ENCODE results near the gene SMU1. TPM values are rescaled to one million over a fixed set of nuclear protein-coding genes. Genes with fewer than 3 reads are reported as not detected.
A peak's percentile ranks its signal among the peaks of the same experiment; 100 is the strongest.
"Not testable (repeated sequence)": the region's sequence is repeated elsewhere in the genome, so short reads cannot be mapped to it uniquely, and the experiment has no call there.

SMU1 gene
- total RNA-seq, 1 experiment from 2014 or later = 23.5 TPM

DNA sequence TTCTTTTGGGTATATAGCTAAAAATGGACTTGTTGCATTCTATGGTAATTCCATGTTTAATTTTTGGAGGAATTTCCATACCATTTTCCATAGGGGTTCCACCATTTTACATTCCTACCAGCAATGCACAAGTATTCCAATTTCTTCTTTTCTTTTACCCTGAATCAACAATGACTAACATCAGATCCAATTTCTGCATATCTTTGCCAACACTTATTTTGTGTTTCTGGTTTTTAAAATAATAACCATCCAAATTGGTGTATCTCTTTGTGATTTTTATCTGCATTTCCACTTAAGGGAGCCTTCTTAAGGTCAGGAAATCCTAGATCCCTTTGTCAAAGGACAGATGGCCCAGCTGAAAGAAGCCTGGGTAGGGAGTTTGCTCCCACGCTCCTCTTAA, 29.5 kb upstream of the SMU1 start:
- DNase-seq (ENCODE audit: low read depth) = peak; percentile 42

DNA sequence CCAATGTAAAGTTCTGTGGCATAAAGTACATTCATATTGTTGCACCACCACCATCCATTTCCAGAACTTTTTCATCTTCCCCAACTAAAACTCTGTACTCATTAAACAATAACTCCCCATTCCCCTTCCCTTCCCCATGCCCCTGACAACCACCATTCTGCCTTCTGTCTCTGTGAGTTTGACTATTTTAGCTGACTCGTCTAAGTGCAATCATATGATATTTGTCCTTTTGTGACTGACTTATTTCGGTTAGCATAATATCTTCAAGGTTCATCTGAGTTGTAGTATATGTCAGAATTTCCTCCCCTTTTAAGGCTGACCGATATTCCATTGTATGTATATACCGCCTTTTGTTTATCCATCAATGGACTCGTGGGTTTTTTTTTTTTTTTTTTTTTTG, 29.0 kb upstream of the SMU1 start:
- no peak for DNase-seq (ENCODE audit: low read depth)

DNA sequence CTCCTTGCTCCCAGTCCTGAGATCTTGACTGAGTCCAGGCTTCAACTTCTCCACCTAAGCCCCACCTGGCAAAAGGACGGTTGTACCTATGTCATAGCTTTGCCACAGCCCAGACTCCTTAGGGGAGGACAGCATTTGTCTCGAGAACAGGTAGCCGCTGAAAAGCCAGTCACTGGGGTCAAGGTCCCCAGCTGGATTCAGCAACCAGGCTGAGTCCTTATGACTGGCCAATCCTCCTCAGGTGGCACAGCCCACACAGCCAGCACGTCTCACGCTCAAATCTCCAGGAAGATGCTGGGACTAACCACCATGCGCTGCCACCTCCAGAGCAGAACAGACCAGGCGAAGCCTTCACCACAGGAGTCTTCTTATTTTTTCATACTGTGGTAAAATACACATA, 27.9 kb upstream of the SMU1 start:
- no peak for DNase-seq (ENCODE audit: low read depth)

DNA sequence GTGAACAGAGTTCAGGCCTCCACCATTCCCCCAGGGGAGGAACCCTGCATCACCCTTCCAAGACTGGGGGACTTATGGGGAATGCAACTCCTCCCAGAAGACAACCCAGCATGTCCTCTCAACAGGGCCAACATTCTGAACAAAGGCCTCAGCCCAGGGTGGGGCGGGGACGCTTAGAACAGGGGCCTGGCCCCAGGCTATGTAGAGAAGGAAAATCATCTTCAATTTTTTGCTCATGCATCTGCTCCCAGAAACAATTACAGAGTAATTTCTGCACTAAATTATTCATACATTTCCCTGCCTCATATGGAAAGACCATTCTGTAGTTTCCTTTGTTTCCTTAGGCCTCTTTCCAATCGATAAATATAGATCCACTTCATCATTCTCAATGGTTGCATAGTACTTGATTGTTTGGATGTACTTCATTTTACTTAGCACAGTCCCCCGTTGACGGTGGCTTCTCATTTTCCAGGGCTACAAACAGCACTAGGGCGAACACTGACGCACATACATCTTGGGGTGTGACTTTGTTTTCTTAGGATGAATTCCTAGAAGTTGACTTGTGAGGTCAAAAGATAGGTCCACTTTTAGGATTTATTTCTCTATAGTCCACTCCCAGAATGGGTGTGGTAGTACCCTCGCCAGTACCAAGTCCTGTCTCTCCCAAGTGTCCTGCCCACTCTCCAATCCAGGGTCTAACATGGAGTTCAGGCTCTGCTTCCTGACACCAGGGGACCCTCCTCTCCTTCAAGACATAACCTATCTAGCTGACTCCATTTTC, 27.2 kb upstream of the SMU1 start:
- DNase-seq (ENCODE audit: low read depth) = no peak

DNA sequence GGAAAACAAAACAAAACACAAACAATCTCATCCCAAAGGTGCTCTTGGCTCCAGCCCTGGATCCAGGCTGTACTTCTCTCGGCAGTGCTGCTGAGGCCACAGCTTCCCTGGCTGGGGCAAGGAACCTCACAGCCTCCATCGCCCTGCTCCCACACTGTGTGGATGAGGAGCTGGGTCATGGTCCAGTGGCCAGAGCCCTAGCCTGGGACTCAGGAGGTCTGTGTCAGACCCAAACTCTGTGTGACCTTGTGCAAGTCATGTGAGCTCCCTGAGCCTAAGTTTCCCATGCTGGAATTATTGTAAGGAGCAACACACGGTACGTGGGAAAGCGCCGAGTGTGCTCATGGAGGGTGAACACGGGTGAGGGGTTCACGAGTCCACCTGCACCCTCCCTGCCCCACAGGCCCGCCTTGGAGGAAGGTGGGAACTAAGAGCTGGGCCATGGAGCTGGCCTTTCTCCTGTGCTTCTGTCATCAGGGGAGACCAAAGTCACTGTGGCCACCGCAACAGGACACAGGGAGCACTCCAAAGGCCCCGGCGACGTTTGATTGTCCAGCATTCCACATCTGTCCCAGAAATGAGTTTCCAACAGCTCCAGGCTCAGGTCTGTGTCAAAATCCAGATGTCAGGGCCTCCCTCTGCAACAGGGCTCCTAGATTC, 26.2 kb upstream of the SMU1 start:
- DNase-seq (ENCODE audit: low read depth) = no peak

DNA sequence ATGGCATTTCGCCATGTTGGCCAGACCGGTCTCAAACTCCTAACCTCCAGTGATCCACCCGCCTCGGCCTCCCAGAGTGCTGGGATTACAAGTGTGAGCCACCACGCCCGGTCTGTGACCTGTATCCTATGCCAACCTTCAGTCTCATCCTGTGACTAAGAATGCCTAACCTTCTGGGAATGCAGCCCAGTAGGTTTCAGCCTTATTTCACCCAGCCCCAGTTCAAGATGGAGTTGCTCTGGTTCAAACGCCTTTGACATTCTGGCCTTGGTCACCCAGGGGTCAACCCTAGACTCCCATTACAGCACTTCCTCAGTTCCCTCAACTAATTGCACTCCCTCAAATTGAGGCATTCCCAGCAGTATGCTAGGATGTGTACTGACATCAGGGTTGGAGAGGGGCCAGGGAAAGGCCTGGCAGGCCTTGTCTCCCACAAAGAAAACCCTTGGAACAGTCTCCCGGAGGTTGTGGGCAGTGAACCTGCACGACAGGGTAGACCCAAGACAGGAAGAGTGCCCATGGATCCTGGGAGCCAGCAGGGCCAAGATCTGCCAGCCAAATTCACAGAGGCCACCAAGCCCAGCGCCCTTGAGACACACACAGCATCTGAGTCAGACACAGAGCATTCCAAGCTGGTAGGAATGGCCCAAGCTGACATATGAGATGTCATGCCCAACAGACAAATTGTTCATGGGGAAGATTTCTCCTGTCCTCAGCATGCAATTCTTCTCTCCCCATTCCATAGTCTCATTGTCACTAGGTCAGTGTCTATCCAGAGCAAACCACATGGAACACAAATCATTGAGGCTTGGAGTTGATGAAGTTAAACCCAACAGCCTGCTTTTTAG, 24.9 kb upstream of the SMU1 start:
- DNase-seq (ENCODE audit: low read depth) = peak; percentile 75

DNA sequence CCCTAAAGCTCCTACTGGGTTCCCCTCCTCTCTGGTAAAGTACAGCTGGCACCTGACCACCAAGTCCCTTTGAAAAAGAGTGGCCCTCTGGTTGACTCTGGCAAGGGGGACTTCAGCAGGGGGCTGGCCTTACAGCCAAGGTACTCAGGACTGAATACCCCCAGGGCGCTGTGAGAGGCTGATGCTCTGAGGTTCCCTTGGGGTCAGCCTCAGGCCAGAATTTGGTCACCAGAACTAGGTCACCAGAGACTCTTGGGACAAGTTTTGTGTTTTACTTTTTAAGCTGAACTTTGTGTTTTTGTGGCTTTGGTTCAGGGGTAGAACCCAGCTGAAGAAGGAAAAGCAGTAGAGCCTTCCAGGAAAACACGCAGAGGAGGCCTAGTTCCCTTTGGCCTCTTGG, 23.3 kb upstream of the SMU1 start:
- no peak for DNase-seq (ENCODE audit: low read depth)

DNA sequence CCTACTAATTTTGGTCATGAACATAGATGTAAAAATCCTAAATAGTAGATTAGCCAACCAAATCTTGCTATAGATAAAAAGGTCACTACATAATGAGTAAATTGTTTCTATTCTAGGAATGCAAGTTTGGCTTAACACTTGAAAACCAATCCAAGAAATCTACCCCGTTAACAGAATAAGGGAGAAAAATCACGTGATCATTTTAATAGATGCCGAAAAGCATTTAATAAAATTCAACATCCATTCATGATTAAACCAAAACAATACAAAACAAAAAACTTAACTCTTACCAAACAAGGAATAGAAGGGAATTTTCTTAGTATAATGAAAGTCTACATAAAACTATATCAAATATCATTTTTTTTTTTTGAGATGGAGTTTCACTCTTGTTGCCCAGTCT, 20.7 kb upstream of the SMU1 start:
- no peak for DNase-seq (ENCODE audit: low read depth)

DNA sequence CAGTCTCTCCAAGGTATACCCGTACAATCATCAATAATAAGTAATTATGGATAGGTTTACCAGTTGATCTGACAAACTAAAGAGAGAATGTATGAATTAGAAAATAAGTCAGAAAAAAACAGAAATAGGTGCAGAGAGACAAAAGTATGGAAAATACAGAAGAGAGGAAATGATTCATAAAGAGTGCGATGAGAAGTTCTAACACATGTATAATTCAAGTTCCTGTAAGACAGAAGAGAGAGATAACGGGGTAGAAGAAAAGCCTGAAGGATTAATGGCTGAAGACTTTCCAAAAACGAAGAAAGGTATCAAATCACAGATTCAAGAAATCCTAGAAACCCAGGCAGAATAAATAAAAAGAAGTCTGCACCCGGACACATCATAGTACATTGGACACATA, 16.2 kb upstream of the SMU1 start:
- DNase-seq (ENCODE audit: low read depth) = no peak

DNA sequence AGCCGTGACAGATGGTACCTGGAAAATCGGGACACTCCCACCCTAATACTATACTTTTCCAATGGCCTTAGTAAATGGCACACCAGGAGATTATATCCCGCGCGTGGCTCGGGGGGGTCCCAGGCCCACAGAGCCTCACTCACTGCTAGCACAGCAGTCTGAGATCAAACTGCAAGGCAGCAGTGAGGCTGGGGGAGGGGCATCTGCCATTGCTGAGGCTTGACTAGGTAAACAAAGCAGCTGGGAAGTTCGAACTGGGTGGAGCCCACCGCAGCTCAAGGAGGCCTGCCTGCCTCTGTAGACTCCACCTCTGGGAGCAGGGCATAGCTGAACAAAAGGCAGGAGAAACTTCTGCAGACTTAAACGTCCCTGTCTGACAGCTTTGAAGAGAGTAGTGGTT, 9.2 kb upstream of the SMU1 start:
- DNase-seq (ENCODE audit: low read depth) = not testable (repeated sequence)

DNA sequence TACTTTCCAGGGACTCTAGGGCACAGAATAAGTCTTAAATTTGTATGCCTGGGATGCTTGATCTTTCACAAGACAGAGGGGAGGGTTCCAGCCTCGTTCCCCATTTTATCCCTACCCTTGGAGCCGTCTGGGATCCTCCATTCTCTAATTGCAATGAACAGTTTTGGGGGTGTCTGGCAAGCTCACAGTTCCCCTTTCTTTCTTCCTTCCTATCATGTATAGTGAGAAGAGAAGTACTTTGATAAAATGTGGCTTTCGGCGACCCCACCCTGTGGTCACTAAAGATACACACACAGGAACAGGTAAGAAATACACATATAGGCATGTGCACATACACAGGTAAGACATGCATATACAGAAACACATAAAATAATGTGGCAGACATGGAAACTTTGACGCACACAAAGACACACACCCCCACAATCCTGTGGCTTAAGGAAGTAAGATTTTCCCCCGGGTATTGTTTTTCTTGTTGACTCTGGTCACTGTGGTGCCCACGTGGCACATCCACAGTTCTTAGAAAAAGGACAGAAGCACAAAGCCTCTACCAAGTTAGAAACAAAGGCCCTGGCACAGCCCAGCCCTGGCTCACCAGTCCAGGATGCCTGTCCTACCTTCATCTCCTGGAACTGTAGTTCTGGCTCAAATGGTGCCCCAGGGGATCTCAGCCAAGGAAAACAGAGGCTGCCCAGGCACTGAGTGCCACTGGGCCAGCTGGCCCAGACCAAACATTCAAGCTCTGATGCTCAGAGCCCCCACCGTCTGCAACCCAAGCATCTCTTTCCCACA, 6.3 kb upstream of the SMU1 start:
- no peak for DNase-seq (ENCODE audit: low read depth)

DNA sequence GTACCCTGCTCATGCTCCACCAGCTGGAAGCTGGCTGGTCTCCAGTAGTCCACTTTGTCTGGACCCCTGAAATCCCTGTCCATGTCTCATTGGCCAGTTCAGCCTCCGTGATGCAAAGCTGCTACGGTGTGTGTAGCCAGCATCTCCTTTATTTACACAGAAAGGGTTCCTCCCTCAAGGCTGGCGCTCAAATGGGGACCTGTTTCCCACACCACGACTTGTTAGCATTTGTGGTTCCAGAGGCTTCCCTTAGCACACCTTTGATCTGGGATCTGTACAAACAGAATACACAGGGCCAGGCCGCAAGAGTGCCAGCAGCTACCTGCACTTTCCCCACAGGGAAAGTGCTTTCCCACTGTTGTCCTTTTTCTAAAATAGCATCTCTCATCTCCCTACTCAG, 5.7 kb upstream of the SMU1 start:
- DNase-seq (ENCODE audit: low read depth) = no peak

DNA sequence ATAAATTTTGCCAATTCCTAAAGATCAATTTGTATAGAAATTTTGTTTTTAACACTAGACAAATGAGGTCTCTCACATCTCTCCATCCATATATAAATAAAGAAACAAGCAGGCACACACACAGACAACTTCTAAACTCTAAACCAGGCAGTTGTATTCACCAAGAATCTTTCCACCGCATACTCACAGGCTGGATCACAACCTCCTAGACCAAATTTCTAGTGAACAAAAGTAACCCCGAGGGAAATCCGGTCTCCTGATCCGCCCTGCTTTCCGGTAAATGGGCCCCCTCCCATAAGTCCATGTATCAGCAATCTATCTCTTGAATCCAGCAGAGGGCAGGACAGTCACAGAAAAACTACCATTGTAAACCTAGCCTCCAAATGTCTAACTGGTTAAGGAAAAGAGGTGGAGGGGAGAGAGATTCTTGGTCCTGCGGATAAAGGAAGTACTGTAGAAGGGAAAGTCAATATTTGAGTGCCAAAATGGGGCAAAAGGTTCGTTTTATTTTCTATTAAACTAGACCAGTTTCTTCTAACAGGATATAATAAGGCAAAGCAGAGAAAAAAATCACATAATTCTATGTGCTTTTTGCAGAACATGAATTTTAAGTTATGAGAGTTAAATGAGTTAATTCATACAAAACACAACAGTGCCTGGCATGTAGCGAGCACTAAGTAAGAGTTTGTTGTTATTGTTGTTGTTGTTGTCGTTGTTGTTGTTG, 4.8 kb upstream of the SMU1 start:
- DNase-seq (ENCODE audit: low read depth) = peak; percentile 91

DNA sequence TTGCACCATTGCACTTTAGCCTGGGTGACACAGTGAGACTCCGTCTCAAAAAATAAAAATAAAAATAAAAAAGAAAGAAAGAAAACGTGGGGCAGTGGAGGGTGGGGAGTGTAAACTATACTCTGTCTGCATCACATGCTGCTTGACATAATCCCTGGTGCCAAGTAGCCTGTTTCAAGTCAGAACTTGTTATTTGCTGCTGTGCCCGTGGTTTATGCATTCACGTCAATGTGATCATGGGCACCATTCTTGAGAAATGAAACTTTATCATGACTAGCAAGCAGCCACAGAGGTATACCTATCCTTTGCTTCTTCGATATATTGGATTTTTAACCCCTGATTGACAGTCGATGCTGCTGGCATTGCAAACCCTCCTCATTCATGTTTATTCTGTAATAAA, 4.1 kb upstream of the SMU1 start:
- DNase-seq (ENCODE audit: low read depth) = no peak

DNA sequence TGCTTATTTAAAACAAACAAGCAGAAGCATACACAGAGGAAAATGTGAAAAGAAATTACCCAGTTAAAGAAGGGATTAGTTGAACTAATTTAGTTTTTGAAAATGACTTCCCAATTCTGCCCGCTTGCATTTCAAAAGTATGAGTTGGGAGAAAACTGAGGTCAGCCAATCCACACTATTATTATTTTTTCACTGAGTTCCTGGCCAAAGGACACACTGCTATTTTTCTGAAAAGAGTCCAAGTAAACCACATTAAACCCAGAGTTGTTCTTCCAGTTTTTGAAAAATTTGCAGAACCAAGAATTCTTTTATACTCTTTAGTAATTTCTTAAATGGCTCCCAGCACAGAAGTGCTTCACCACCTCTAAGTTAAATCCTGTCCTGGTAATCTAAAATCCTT, 7.5 kb downstream of the SMU1 start:
- DNase-seq (ENCODE audit: low read depth) = no peak

DNA sequence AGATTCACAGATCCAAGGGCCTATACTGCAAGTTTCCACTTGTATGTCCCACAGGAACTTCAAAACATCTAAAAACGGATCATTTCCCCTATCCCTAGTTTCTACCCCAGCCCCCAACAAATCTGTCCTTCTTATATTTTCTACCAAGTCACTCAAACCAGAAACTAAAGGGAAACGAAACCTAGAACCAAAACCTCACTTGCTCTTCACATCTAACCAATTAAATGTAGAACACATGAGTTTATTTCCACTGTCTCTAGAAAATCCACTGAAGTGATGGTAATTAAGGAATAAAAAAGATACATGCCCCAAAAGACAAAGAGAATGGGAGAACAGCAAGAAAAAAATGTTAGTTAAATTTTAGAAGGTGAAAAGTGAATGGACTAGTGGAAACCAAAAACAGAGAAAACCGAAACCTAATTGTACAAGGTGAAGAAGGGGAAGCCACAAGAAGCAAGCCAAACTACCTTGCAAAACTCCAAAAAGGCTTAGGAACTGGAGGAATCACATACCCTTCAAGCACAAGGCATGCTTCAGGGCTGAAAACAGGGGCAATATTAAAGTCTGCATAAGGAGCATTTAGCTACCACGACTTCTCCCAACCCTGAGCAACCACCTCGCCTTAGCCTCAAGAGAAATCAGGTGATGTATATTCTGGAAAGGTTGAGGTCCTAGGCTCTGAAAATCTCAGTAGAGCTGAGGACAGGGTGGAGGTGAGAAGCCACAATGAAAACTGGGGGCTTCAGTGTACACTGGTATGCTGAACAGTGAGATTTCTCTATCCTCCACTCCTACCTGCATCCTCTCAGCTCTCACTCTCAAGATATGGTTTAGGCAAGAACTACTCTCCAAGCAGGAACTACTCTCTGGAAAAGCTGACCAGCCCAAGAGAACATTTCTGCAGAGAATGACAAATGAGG, 11.1 kb downstream of the SMU1 start:
- no peak for DNase-seq (ENCODE audit: low read depth)

DNA sequence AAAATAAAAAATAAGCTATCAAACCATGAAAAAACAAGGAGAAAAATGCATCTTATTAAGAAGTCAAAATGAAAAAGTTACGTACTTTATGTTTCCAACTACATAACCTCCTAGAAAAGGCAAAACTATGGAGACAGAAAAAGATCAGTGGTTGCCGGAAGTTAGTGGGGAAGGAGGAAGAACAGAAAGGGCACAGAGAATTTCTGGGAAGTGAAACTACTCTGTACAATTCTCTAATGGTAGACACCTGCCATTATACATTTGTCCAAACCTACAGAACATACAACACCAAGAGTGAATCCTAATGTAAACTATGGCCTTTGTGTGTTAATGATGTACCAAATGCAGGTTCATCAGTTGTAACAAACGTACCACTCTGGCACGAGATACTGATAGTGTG, 25.3 kb downstream of the SMU1 start:
- no peak for DNase-seq (ENCODE audit: low read depth)

DNA sequence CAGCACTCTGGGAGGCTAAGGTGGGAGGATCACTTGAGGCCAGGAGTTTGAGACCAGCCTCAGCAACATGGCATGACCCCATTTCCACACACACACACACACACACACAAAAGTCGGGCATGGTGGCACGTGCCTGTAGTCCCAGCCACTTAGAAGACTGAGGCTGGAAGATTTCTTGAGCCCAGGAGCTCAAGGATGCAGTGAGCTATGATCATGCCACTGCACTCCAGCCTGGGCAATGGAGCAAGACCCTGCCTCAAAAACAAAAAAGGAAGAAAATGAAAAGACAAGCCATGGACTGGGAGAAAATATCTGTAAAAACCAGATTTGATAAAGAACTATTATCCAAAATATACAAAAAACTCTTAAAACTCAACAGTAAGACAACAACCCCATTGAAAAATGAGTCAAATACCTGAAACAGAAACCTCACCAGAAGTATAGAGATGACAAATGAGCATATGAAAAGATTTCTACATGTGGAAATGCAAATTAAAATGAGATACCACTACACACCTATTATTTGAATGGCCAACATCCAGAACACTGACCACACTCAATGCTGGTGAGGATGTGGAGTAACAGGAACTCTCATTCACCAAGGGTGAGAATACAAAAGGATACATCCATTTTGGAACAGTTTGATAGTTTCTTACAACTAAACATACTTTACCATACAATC, 26.7 kb downstream of the SMU1 start:
- no peak for DNase-seq (ENCODE audit: low read depth)

DNA sequence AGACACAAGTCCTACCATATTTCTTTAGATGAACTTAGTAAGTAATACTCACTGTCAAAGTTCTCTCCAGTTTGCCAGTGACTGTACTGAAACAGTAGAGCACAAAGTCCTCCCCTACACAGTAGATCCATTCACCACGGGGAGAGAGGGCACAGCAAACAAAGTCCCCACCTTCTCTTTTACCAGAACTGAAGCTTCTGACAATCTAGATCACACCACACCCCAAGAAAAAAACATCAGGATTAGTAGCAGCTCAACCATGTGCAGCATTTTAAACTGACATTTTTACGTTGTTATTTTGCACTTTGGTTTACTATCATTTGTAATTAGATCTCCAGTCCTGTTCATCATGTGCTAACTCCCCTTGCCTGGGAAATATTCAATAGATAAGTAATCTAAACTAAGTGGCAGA, 28.4 kb downstream of the SMU1 start:
- no peak for DNase-seq (ENCODE audit: low read depth)

Data from LHCN-M2 (cell line).